RCC 7860 (cell line): ENCODE data around the gene DIP2C.
"Not testable (repeated sequence)": the region's sequence is repeated elsewhere in the genome, so short reads cannot be mapped to it uniquely, and the experiment has no call there.

Experiments used
- DNase-seq: peaks from one replicate; pipeline ENCODE4 v3.0.0-alpha.2; 2015; ENCODE audit warnings: low spot score
- FAIRE-seq: peaks from 2 replicates; lab custom pipeline; 2012; peaks lifted over from hg19 to GRCh38; lab: Jason Lieb, UNC

DIP2C gene

GRCh38 chr10:600876-601659, 88.4 kb downstream of the DIP2C start:
- DNase-seq (no peak), FAIRE-seq (no peak)

DNA sequence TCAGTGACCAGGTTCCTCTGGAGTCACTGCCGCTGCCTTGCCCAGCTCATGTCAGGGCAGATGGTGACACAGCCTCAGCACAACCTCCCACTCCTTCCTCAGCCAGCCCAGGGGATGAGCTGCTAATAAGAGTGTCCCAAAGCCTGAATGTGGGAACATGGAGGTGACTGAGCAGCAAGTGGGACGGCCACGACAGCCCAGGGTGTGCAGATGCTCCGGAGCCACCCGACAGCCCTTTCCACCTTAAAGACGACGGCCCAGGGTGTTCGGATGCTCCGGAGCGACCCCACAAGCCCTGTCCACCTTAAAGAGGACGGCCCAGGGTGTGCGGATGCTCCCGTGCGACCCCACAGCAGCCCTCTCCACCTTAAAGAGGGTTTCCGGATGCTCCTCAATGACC, 89.2 kb downstream of the DIP2C start:
- no peak for FAIRE-seq
- no peak for DNase-seq

DNA sequence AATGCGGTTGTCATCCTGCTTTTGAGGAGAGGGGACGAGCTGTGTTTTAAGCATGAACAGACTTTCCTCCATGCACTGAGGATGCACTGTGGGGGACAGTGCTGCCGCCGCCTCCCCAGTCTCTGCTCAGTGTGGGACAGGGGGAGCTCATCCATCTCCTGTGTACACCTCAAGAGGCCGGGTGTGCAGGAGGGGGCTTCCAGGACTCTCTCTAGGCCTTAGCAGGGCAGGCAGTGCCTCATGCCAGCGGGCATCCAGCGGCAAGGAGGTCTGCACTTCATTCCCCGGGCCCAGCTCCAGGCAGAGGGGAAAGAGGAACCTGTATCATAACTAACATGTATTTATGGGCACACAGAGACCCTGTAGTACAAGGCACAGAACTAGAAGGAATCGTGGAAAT, 89.7 kb downstream of the DIP2C start:
- FAIRE-seq (no peak), DNase-seq (no peak)

DNA sequence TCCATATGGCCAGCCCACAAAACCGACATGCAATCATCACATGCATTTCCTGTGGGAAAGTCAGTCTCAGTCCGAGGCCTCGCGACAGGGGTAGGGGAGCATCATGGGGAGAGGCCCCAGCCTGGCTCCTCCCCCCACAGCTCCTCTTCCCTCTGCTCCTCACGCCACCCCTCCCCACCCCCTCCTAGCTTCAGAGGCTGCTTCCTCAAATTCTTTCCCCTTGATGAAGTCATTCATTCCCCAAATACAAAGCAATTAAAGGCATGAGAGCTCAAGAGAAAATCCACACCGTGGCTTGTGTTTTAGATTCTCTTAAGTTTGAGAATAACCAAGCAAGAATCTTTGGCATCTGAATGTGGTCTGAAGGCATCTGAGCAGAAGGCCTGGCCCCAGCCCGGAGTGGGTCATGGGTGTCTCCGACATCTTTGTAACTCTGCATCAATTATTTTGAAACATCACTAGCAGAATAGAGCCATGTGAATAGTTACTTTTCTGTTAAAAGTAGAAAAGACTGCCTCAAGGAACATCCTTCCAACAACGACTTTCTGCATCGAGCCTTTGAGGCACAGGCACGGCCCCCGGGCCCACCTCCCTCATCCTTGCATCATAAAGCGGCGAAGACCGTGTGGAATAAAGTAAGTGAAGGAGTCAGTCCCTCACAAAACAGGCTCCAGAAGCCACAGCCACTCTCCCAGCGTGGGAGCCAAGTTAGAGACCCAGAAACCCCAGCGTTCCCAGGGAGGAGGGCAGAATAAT, 90.9 kb downstream of the DIP2C start:
- peak; percentile 92 for DNase-seq
- FAIRE-seq: peak; percentile 93

GRCh38 chr10:597976-598375, 91.5 kb downstream of the DIP2C start:
- FAIRE-seq: no peak
- no peak for DNase-seq

DNA sequence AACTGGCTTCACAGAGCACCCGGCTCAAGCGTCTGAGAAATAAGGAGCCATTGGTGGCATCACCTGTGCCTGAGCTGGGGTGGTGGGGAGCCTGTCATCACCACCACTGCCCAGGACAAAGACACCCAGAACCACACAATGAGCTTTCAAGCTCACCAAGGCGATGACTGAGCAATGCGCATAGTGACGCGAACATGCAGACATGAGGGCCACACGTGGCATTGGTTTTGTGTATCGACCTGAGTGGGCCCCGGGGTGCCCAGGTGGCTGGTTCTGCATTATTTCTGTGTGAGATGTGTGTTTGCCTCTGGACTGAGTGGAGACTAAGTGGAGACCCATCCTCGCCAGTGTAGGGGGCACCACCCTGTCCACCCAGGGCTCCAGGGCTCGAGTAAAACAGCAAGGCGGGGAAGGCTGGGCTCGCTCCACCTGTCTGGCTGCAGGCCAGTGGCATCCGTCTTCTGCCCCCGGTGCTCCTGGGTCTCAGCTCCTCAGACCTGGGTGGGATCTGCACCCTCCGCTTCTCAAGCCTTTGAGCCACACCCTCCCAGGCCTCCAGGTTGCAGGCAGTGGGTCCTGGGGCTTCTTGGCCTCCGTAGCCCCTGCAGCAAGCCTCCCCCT, 92.6 kb downstream of the DIP2C start:
- FAIRE-seq (no peak), DNase-seq (no peak)

- FAIRE-seq, DNase-seq: not testable (repeated sequence)
Observed at GRCh38 chr10:596131-596530, 93.3 kb downstream of the DIP2C start.

DNA sequence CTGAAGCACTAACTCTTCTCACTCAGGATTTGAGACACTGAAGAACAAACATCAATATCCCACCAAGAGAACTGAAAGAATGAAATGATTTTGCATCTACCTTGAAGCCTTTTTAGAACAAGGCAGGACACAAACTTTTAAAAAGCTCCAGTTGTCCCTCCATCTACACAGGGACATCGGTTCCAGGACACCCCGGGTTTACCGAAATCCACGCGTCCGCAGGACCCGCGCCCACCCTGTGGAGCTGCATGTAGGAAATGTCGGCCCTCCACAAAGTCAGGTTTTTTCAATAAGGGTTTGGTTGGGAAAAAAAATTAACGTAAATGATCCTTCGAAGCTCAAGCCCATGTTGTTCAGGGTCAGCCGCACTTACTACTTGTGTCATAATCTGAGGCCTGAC, 94.0 kb downstream of the DIP2C start:
- DNase-seq: no peak
- FAIRE-seq: no peak

GRCh38 chr10:594584-595270, 94.7 kb downstream of the DIP2C start:
- no peak for FAIRE-seq
- DNase-seq: no peak

DNA sequence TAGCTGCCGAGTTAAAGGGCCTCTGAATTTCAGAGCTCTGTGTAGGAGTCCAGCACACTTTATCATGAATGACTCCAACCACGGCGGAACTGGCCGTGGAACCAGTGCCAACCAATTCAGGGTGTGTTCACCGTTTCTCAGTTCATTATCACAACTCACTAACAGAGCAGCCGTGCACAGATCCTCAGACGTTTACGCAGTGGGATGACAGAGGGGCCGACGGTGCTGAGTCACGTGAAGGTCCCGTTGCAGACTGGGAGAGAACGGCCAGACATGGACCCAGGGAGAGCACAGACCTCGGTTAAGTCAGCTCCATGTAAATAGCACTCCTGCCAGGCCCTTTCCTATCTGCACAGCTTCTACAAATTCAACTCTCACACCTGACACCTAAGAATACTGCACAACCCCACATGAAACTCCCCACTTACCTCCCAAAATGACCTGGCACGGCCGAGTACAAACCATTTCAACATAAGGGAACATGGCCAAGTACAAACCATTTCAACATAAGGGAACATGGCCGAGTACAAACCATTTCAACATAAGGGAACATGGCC, 95.5 kb downstream of the DIP2C start:
- DNase-seq (no peak), FAIRE-seq (no peak)

DNA sequence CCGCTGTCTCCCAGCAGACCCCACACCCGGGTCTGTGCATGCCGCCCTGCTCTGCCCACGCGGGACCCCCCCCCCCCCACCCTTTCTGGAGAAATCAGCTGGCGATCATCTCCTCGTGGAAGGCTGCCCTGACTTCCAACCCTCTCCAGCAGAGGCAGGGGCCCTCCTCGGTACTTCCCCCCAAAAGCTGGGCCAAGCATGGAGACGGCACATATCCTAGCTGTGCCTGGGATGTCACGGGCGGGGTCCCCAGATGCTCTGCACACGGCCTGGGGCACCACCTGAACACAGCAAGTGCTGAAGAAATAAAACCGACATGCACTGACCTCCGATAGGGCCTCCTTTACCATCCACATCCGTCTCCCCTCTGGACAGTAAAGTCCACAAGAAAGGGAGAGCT, 96.0 kb downstream of the DIP2C start:
- FAIRE-seq (no peak), DNase-seq (no peak)

- FAIRE-seq (no peak), DNase-seq (no peak)
Observed at GRCh38 chr10:593016-593415, 96.5 kb downstream of the DIP2C start.

DNA sequence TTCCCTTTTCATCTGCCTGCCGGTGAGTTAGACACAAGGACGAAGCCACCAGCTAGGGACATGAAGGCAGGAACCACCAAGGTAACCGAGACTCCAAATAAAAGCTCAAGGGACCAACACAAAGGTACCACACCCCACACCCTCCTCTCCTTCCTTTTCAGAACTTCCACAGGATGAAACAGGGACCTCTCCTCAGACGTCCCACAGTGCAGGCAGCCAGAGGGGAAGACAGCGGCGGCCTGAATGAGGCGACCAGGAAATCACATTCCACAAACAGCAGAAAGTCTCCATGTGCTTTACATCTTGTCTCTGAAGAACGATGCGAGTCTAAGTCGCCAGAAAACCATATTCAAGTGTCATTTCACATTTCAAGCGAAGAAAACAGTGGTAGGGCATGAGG, 97.8 kb downstream of the DIP2C start:
- DNase-seq: no peak
- FAIRE-seq: no peak

GRCh38 chr10:590721-591120, 98.7 kb downstream of the DIP2C start:
- DNase-seq (no peak), FAIRE-seq (no peak)

GRCh38 chr10:589961-590680, 99.3 kb downstream of the DIP2C start:
- FAIRE-seq: no peak
- no peak for DNase-seq

GRCh38 chr10:588246-589165, 101.0 kb downstream of the DIP2C start:
- DNase-seq (peak; percentile 58), FAIRE-seq (no peak)

GRCh38 chr10:586716-587115, 102.8 kb downstream of the DIP2C start:
- no peak for DNase-seq
- FAIRE-seq: no peak

DNA sequence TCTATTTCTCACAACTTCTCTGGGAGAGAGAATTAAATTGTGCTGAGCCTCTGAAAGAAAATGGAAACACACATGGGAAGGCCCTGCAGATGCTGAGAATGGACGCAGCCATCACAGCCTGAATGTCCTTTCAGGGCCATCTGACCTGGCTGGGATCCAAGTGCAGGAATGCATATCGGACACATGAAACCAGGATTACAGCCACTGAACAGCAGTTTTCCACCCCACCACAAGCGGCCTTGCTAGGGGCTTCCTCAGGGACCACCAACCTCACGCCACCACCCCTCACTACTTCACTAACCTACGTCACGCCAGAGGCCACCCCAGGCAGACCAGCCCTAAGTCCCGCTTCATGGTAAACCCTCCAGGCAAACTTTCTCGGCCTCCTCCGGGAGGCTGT, 103.3 kb downstream of the DIP2C start:
- no peak for DNase-seq
- FAIRE-seq: no peak

- DNase-seq (no peak), FAIRE-seq (no peak)
Observed at GRCh38 chr10:585502-585901, 104.0 kb downstream of the DIP2C start.
